GM18526 (cell line): ENCODE measurements around the gene TECTB.

Experiments used
- POLR2A ChIP-seq: IDR thresholded peaks from 3 replicates; pipeline ENCODE4 v1.6.1; 2011; ENCODE audit not compliant: insufficient read length; ENCODE audit errors: extremely low read depth

Gene TECTB

GRCh38 chr10:112330607-112331160, 47.5 kb downstream of the TECTB start:
- no peak for TF ChIP-seq POLR2A

GRCh38 chr10:112332022-112332421, 48.8 kb downstream of the TECTB start:
- TF ChIP-seq POLR2A, result no peak

GRCh38 chr10:112332509-112333228, 49.5 kb downstream of the TECTB start:
- TF ChIP-seq POLR2A, result no peak

- no peak for TF ChIP-seq POLR2A
These were observed 50.3 kb downstream of the TECTB start for GRCh38 chr10:112333452-112333851.

- TF ChIP-seq POLR2A, result no peak
These were observed 52.1 kb downstream of the TECTB start for GRCh38 chr10:112335111-112335867.

- TF ChIP-seq POLR2A, result no peak
These were observed 52.7 kb downstream of the TECTB start for GRCh38 chr10:112335868-112336265.

- TF ChIP-seq POLR2A, result no peak
These were observed 53.5 kb downstream of the TECTB start for GRCh38 chr10:112336556-112337201.

GRCh38 chr10:112338957-112339356, 55.8 kb downstream of the TECTB start:
- TF ChIP-seq POLR2A, result no peak

GRCh38 chr10:112340601-112341000, 57.4 kb downstream of the TECTB start:
- no peak for TF ChIP-seq POLR2A

- no peak for TF ChIP-seq POLR2A
These were observed 60.0 kb downstream of the TECTB start for GRCh38 chr10:112343056-112343806.

- TF ChIP-seq POLR2A, result no peak
These were observed 61.1 kb downstream of the TECTB start for GRCh38 chr10:112344261-112344660.

- TF ChIP-seq POLR2A, result no peak
These were observed 62.0 kb downstream of the TECTB start for GRCh38 chr10:112345202-112345601.

- no peak for TF ChIP-seq POLR2A
These were observed 62.5 kb downstream of the TECTB start for GRCh38 chr10:112345743-112346142.

GRCh38 chr10:112346774-112347173, 63.6 kb downstream of the TECTB start:
- TF ChIP-seq POLR2A, result no peak
